Smooth muscle cell (in vitro differentiated cells): Measurements from ENCODE around the gene VWA5B1. TPM values are rescaled to one million over a fixed set of nuclear protein-coding genes. Genes with fewer than 3 reads are reported as not detected.

Source experiments
- DNase-seq: peaks from one replicate; lab custom pipeline; 2025; ENCODE audit not compliant: unreplicated experiment; lab: John Stamatoyannopoulos, UW
- H2AFZ ChIP-seq: fragments of 200-600 bp; sonication (generic); 2 replicates; pipeline ENCODE4 v1.6.0; 2016; ENCODE audit warnings: antibody characterized with exemption, low read depth, mild to moderate bottlenecking
- H3F3A ChIP-seq: fragments of 200-600 bp; sonication (generic); 2 replicates; pipeline ENCODE4 v1.6.0; 2017; ENCODE audit warnings: antibody characterized with exemption, low read depth
- H3K27ac ChIP-seq: fragments of 200-600 bp; sonication (generic); 2 replicates; pipeline ENCODE4 v1.5.1; 2016; ENCODE audit warnings: low read depth, mild to moderate bottlenecking
- H3K27me3 ChIP-seq: fragments of 200-600 bp; sonication (generic); 2 replicates; pipeline ENCODE4 v1.6.1; 2016; ENCODE audit warnings: low read depth, mild to moderate bottlenecking
- H3K36me3 ChIP-seq: fragments of 200-600 bp; sonication (generic); 2 replicates; pipeline ENCODE4 v1.5.1; 2016; ENCODE audit warnings: low read depth
- H3K4me1 ChIP-seq: fragments of 200-600 bp; sonication (generic); 2 replicates; pipeline ENCODE4 v1.5.1; 2016; ENCODE audit warnings: low read depth
- H3K4me2 ChIP-seq: fragments of 200-600 bp; sonication (generic); 2 replicates; pipeline ENCODE4 v1.6.0; 2016; ENCODE audit warnings: mild to moderate bottlenecking
- H3K4me3 ChIP-seq: fragments of 200-600 bp; sonication (generic); 2 replicates; pipeline ENCODE4 v1.5.1; 2016; ENCODE audit warnings: mild to moderate bottlenecking
- H3K79me2 ChIP-seq: fragments of 200-600 bp; sonication (generic); 2 replicates; pipeline ENCODE4 v1.6.0; 2016; ENCODE audit warnings: low read depth, mild to moderate bottlenecking
- H3K9ac ChIP-seq: fragments of 200-600 bp; sonication (generic); 2 replicates; pipeline ENCODE4 v1.6.0; 2016; ENCODE audit warnings: low read depth
- H3K9me3 ChIP-seq: fragments of 200-600 bp; sonication (generic); replicated peaks from 2 replicates; pipeline ENCODE4 v1.5.1; 2016; ENCODE audit warnings: low read depth
- H4K20me1 ChIP-seq: fragments of 200-600 bp; sonication (generic); 2 replicates; pipeline ENCODE4 v1.6.0; 2016; ENCODE audit warnings: low read depth
- WGBS: methylation state at CpG from one replicate; pipeline ENCODE4 v1.1.7; 2016; ENCODE audit warnings: low lambda C conversion rate; 5-methylcytosine and 5-hydroxymethylcytosine counted together
- polyA plus RNA-seq: library from polyadenylated mRNA; unstranded; fragments of >200 nt; fragmentation: Nextera tagmentation; extraction: Ambion mirVana; gene quantifications from 2 replicates; pipeline ENCODE4 v1.2.1, GENCODE V29; 2016
- total RNA-seq: library from RNA; depleted of rRNA; stranded (reverse); fragments of >200 nt; gene quantifications from 2 replicates; pipeline ENCODE4 v1.2.3, GENCODE V29; 2014
- TF ChIP-seq, protein P1 (sequence below): fragments of 200-600 bp; sonication (generic); IDR thresholded peaks from 2 replicates; pipeline ENCODE4 v1.5.1; 2017; ENCODE audit warnings: borderline replicate concordance, mild to moderate bottlenecking, antibody characterized with exemption; ENCODE audit not compliant: insufficient read depth, poor library complexity, severe bottlenecking

The VWA5B1 gene
- total and polyA plus RNA-seq, 2 experiments from 2014 or later, result not detected

- no peaks in the 10 kb centered on the region for H3K9me3 ChIP-seq
- H2AFZ ChIP-seq, result no peak overlapping the region
- no peaks in the 10 kb centered on the region for H4K20me1 ChIP-seq
- H3K4me1 ChIP-seq, result no peaks in the 10 kb centered on the region
- H3K9ac ChIP-seq, result no peak overlapping the region
- H3K27me3 ChIP-seq, result peaks cover 61% of the 10 kb centered on the region
- H3K4me3 ChIP-seq, result no peak overlapping the region
- no peaks in the 10 kb centered on the region for H3K79me2 ChIP-seq
- no peak overlapping the region for H3K27ac ChIP-seq
- 74% methylated on average over 4 of the region's 4 CpGs for WGBS
- no peaks in the 10 kb centered on the region for H3K36me3 ChIP-seq
- TF ChIP-seq, protein P1, sequence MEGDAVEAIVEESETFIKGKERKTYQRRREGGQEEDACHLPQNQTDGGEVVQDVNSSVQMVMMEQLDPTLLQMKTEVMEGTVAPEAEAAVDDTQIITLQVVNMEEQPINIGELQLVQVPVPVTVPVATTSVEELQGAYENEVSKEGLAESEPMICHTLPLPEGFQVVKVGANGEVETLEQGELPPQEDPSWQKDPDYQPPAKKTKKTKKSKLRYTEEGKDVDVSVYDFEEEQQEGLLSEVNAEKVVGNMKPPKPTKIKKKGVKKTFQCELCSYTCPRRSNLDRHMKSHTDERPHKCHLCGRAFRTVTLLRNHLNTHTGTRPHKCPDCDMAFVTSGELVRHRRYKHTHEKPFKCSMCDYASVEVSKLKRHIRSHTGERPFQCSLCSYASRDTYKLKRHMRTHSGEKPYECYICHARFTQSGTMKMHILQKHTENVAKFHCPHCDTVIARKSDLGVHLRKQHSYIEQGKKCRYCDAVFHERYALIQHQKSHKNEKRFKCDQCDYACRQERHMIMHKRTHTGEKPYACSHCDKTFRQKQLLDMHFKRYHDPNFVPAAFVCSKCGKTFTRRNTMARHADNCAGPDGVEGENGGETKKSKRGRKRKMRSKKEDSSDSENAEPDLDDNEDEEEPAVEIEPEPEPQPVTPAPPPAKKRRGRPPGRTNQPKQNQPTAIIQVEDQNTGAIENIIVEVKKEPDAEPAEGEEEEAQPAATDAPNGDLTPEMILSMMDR, result no peak
- DNase-seq, result no peak
- H3F3A ChIP-seq, result no peaks in the 10 kb centered on the region
- H3K4me2 ChIP-seq, result no peak overlapping the region
Measured at GRCh38 chr1:20372676-20373075, 82.0 kb downstream of the VWA5B1 start.

DNA sequence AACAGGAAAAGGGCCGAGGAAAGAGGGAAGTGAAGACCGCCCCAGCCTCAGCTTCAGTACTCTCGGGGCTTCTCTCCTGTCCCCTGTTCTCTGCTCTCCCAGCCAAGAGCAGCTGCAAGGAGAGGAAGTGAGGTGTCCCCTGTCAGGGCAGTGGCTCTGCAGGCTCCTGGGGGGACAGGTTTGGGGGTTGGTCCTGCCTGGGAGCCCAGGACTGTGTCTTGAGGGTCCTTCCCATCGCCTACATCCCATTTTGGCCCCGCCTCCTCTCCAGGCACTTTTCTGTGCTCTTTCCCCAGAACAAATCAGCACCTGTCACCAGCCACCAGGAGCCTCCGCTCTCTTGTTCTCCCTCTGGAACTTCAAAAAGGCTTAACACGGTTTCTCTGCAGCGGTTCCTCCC is 82.6 kb downstream of the VWA5B1 start:
- Histone ChIP-seq H3F3A (no peaks in the 10 kb centered on the region), H3K27ac (no peak overlapping the region), H3K9me3 (no peaks in the 10 kb centered on the region), H3K36me3 (no peaks in the 10 kb centered on the region), H3K79me2 (no peaks in the 10 kb centered on the region), H3K9ac (no peak overlapping the region), H3K4me3 (no peak overlapping the region), H4K20me1 (no peaks in the 10 kb centered on the region), H3K27me3 (peaks cover 55% of the 10 kb centered on the region), H3K4me1 (no peaks in the 10 kb centered on the region), H3K4me2 (no peak overlapping the region), H2AFZ (no peak overlapping the region)
- TF ChIP-seq, protein P1, result no peak
- WGBS, result 48% methylated on average over 8 of the region's 8 CpGs
- DNase-seq, result no peak

DNA sequence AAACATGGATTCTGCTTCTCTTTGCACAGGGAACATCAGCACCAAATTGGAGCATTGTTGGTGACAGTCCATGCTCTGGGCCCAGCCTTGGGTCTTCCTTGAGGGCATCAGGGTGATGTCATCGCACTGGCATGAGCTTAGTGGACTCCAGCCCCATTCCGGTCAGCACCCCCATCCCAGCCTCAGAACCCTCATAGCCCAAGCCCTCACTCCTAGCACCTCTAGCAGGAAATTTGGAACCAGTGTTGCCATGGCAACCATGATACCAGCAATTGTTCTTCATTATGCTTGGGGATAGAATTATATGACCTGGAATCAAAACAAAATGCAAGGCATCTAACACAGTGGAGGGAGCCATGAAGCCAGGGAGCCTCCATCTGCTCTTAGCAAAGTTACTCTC is 83.1 kb downstream of the VWA5B1 start:
- 80% methylated on average over 2 of the region's 2 CpGs for WGBS
- H3K36me3 ChIP-seq, result no peaks in the 10 kb centered on the region
- DNase-seq, result no peak
- H3K4me1 ChIP-seq, result no peaks in the 10 kb centered on the region
- H2AFZ ChIP-seq, result no peak overlapping the region
- H3K4me2 ChIP-seq, result no peak overlapping the region
- TF ChIP-seq, protein P1, result no peak
- H3F3A ChIP-seq, result no peaks in the 10 kb centered on the region
- H3K9me3 ChIP-seq, result no peaks in the 10 kb centered on the region
- H3K4me3 ChIP-seq, result no peak overlapping the region
- H3K9ac ChIP-seq, result no peak overlapping the region
- H3K79me2 ChIP-seq, result no peaks in the 10 kb centered on the region
- H4K20me1 ChIP-seq, result no peaks in the 10 kb centered on the region
- H3K27ac ChIP-seq, result no peak overlapping the region
- H3K27me3 ChIP-seq, result peaks cover 52% of the 10 kb centered on the region

DNA sequence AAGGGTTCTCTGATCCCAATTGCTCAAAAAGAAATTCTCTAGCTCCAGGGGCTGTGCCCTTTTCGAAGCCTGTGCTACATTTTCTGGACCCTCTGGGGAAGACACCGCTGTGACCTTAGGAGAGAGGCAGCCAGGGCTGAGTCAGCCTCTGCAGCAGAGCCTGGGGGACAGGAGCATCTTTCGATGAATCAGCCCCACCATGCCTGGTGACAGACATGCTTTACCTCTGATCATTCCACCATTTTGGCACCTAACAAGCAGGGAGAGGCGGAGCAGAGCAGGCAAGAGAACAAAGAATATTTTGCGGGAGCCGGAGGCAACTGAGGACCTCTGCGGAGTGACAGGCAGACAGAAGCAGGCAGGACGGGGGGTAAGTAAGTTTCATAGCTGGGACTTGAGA is 84.9 kb downstream of the VWA5B1 start:
- Histone ChIP-seq H3K79me2 (no peaks in the 10 kb centered on the region), H3K9me3 (no peaks in the 10 kb centered on the region), H3K9ac (no peak overlapping the region), H3K4me1 (no peaks in the 10 kb centered on the region), H4K20me1 (no peaks in the 10 kb centered on the region), H3K36me3 (no peaks in the 10 kb centered on the region), H3K27ac (no peak overlapping the region), H3K4me3 (no peak overlapping the region), H2AFZ (no peak overlapping the region), H3K27me3 (peaks cover 38% of the 10 kb centered on the region), H3K4me2 (no peak overlapping the region), H3F3A (no peaks in the 10 kb centered on the region)
- no peak for DNase-seq
- WGBS, result 52% methylated on average over 8 of the region's 8 CpGs
- TF ChIP-seq, protein P1, result no peak
